ENCODE measurements around the gene SCP2. TPM values are rescaled to one million over a fixed set of nuclear protein-coding genes. Genes with fewer than 3 reads are reported as not detected.
A peak's percentile ranks its signal among the peaks of the same experiment; 100 is the strongest.

Gene SCP2
- total RNA-seq, 4 donors from 2014 or later = 114 to 311 (median 223) TPM

DNA sequence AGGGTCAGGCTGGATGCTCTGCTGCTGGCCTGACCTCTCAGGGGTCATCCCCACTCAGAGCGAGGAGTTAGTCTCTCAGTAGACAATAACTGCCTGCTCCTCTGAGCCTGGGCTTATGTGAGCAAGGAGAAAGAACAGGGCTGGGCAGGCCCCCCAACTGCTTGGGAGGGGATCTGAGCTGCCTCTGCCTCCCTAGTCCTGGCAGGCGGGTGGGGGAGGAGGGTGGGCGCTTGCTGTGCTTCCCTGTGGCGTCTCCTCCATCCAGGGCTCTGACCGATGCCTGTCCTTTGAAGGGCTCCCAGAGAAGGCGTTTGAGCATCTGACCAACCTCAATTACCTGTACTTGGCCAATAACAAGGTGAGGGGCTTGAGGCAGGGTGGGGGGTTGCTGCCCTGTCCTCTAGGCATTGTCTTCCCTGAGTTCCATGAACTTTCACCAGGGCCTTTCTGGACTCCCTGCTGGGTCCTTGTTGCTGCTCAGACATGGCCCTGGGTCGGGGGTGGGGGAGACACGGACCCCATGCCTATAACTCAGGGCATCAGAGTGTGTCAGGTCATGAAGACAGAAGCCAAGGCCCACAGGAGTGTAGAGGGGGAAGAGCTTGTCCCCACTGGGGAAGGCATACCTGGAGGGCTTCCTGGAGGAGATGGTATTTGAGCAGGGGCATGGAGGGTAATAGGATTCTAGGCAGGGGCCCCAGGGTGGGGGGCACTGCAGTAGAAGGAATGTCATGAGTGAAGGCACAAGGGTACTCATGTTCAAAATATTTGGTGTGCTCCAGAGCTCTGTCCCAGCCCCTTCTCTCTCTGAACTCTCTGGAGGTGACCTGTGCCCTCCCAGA, 147.5 kb downstream of the SCP2 start:
- peak; percentile 0 for DNase-seq
- intact Hi-C loops (cut with DNase I; ENCODE audit: low total_unique reads) (no loop called here), in situ Hi-C loops (cut with MboI; ENCODE audit: low pct_ligation_motif_present in 1 of 4, low pct_unique_long_range_greater_than_20kb in 1 of 4, low sequenced_read_pairs in 3 of 4) (no loop called here)
- no peak overlapping the region for H3K4me3 ChIP-seq
- H3K36me3 ChIP-seq = no peaks in the 10 kb centered on the region
- no peaks in the 10 kb centered on the region for H3K9me3 ChIP-seq
- WGBS, 2 donors (ENCODE audit: low coverage in 1 of 2) = 89% methylated on average over 8 of the region's 8 CpGs; no CpG with 5 or more reads in 1 of the 2 donors
- no peaks in the 10 kb centered on the region for H3K4me1 ChIP-seq
- H3K27ac ChIP-seq = peak overlapping the region in 1 of 4 donors; percentile 46
- TF ChIP-seq POLR2A (IDR thresholded peaks at IDR 0.05) = no peak
- TF ChIP-seq EP300 (IDR thresholded peaks at IDR 0.05; ENCODE audit: low read depth) = no peak
- TF ChIP-seq POLR2AphosphoS5 (IDR thresholded peaks at IDR 0.05) = no peak
- TF ChIP-seq CTCF (IDR thresholded peaks at IDR 0.05) = no peak
- H3K27me3 ChIP-seq = no peaks in the 10 kb centered on the region

DNA sequence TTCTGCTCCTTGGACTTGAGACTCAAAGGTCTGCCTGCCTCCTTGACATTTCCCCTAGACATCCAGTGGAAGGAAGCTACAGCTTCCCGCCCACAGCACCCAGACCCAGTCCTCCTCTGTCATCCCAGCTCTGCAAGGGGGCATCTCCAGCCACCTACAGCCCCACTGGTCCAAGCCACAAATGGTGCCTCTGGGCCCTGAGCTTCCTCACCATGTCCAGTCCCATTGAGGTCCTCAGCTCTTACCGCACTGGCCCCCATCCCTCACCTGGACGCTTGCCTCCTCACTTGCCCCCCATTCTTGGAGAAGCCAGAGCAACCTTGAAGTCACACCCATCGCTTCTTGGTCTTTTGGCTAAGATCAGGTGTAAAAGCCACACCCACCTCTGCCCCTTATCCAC, 148.1 kb downstream of the SCP2 start:
- H3K4me1 ChIP-seq = no peaks in the 10 kb centered on the region
- H3K36me3 ChIP-seq = no peaks in the 10 kb centered on the region
- in situ Hi-C loops (cut with MboI; ENCODE audit: low pct_ligation_motif_present in 1 of 4, low pct_unique_long_range_greater_than_20kb in 1 of 4, low sequenced_read_pairs in 3 of 4) = no loop called here
- H3K27ac ChIP-seq = no peak overlapping the region
- H3K9me3 ChIP-seq = no peaks in the 10 kb centered on the region
- peak; percentile 4 for DNase-seq
- H3K4me3 ChIP-seq = no peak overlapping the region
- TF ChIP-seq POLR2A (IDR thresholded peaks at IDR 0.05) (no peak), POLR2AphosphoS5 (IDR thresholded peaks at IDR 0.05) (no peak), EP300 (IDR thresholded peaks at IDR 0.05; ENCODE audit: low read depth) (no peak), CTCF (IDR thresholded peaks at IDR 0.05) (no peak)
- intact Hi-C loops (cut with DNase I; ENCODE audit: low total_unique reads) = no loop called here
- no peaks in the 10 kb centered on the region for H3K27me3 ChIP-seq
- 91 to 100% methylated on average over 1 to 4 of the region's 4 CpGs for WGBS, 2 donors (ENCODE audit: low coverage in 1 of 2)

DNA sequence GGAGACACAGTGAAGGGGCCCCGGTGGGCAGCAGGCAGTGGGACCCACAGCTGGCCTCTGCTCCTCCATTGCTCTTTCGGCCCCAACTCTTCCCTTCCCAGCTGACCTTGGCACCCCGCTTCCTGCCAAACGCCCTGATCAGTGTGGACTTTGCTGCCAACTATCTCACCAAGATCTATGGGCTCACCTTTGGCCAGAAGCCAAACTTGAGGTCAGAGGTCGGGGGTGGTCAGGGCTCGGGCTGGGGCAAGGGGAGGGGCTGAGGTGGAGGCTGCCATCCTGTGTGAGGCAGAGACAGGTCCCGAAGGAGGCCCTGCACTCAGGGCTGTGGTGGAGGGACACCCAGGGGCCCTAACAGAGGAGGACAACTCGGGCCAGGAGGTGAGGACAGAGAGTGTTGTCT, 148.7 kb downstream of the SCP2 start:
- peak; percentile 1 for DNase-seq
- 63% methylated on average over 8 of the region's 8 CpGs; no CpG with 5 or more reads in 1 of the 2 donors for WGBS, 2 donors (ENCODE audit: low coverage in 1 of 2)
- no peak overlapping the region for H3K4me3 ChIP-seq
- H3K36me3 ChIP-seq = no peaks in the 10 kb centered on the region
- no peak for TF ChIP-seq EP300 (IDR thresholded peaks at IDR 0.05; ENCODE audit: low read depth)
- TF ChIP-seq POLR2AphosphoS5 (IDR thresholded peaks at IDR 0.05) = no peak
- no peak for TF ChIP-seq CTCF (IDR thresholded peaks at IDR 0.05)
- no peak for TF ChIP-seq POLR2A (IDR thresholded peaks at IDR 0.05)
- no peaks in the 10 kb centered on the region for H3K4me1 ChIP-seq
- H3K27ac ChIP-seq = no peak overlapping the region
- in situ Hi-C loops (cut with MboI; ENCODE audit: low pct_ligation_motif_present in 1 of 4, low pct_unique_long_range_greater_than_20kb in 1 of 4, low sequenced_read_pairs in 3 of 4) (no loop called here), intact Hi-C loops (cut with DNase I; ENCODE audit: low total_unique reads) (no loop called here)
- no peaks in the 10 kb centered on the region for H3K27me3 ChIP-seq
- no peaks in the 10 kb centered on the region for H3K9me3 ChIP-seq

DNA sequence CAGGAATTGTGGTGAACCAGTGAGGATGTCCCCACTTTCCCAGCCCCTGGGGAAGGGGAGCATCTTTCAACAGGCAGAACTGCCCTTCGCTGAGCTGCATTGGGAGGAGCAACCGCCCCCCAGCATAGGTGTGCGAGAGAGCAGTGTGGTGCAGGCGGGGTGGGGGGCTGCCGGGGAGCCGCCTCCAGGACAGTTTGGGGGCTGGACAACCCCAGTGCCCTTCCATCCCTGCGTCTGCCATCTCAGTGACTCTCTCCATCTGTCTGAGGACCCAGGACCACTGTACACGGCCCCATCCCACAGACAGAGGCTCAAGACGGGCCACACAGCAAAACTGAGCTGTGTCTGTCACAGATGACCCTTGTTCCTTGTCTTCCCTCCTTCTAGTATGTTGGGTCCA, 149.1 kb downstream of the SCP2 start:
- TF ChIP-seq POLR2A (IDR thresholded peaks at IDR 0.05) = no peak
- no peak for TF ChIP-seq EP300 (IDR thresholded peaks at IDR 0.05; ENCODE audit: low read depth)
- TF ChIP-seq CTCF (IDR thresholded peaks at IDR 0.05) = no peak
- no peak for TF ChIP-seq POLR2AphosphoS5 (IDR thresholded peaks at IDR 0.05)
- H3K4me3 ChIP-seq = no peak overlapping the region
- no peaks in the 10 kb centered on the region for H3K9me3 ChIP-seq
- no peaks in the 10 kb centered on the region for H3K27me3 ChIP-seq
- no peak overlapping the region for H3K27ac ChIP-seq
- intact Hi-C loops (cut with DNase I; ENCODE audit: low total_unique reads) = no loop called here
- 82% methylated on average over 9 of the region's 9 CpGs; no CpG with 5 or more reads in 1 of the 2 donors for WGBS, 2 donors (ENCODE audit: low coverage in 1 of 2)
- H3K36me3 ChIP-seq = no peaks in the 10 kb centered on the region
- no peak for DNase-seq
- in situ Hi-C loops (cut with MboI; ENCODE audit: low pct_ligation_motif_present in 1 of 4, low pct_unique_long_range_greater_than_20kb in 1 of 4, low sequenced_read_pairs in 3 of 4) = no loop called here
- H3K4me1 ChIP-seq = no peaks in the 10 kb centered on the region
